Smooth muscle cell (in vitro differentiated cells): ENCODE results near the gene ADGRD2. TPM values are rescaled to one million over a fixed set of nuclear protein-coding genes. Genes with fewer than 3 reads are reported as not detected.

Experiments used
- DNase-seq: peaks from one replicate; lab custom pipeline; 2025; ENCODE audit not compliant: unreplicated experiment; lab: John Stamatoyannopoulos, UW
- H2AFZ ChIP-seq: fragments of 200-600 bp; sonication (generic); 2 replicates; pipeline ENCODE4 v1.6.0; 2016; ENCODE audit warnings: antibody characterized with exemption, low read depth, mild to moderate bottlenecking
- H3F3A ChIP-seq: fragments of 200-600 bp; sonication (generic); 2 replicates; pipeline ENCODE4 v1.6.0; 2017; ENCODE audit warnings: antibody characterized with exemption, low read depth
- H3K27ac ChIP-seq: fragments of 200-600 bp; sonication (generic); 2 replicates; pipeline ENCODE4 v1.5.1; 2016; ENCODE audit warnings: low read depth, mild to moderate bottlenecking
- H3K27me3 ChIP-seq: fragments of 200-600 bp; sonication (generic); 2 replicates; pipeline ENCODE4 v1.6.1; 2016; ENCODE audit warnings: low read depth, mild to moderate bottlenecking
- H3K36me3 ChIP-seq: fragments of 200-600 bp; sonication (generic); 2 replicates; pipeline ENCODE4 v1.5.1; 2016; ENCODE audit warnings: low read depth
- H3K4me1 ChIP-seq: fragments of 200-600 bp; sonication (generic); 2 replicates; pipeline ENCODE4 v1.5.1; 2016; ENCODE audit warnings: low read depth
- H3K4me2 ChIP-seq: fragments of 200-600 bp; sonication (generic); 2 replicates; pipeline ENCODE4 v1.6.0; 2016; ENCODE audit warnings: mild to moderate bottlenecking
- H3K4me3 ChIP-seq: fragments of 200-600 bp; sonication (generic); 2 replicates; pipeline ENCODE4 v1.5.1; 2016; ENCODE audit warnings: mild to moderate bottlenecking
- H3K79me2 ChIP-seq: fragments of 200-600 bp; sonication (generic); 2 replicates; pipeline ENCODE4 v1.6.0; 2016; ENCODE audit warnings: low read depth, mild to moderate bottlenecking
- H3K9ac ChIP-seq: fragments of 200-600 bp; sonication (generic); 2 replicates; pipeline ENCODE4 v1.6.0; 2016; ENCODE audit warnings: low read depth
- H3K9me3 ChIP-seq: fragments of 200-600 bp; sonication (generic); replicated peaks from 2 replicates; pipeline ENCODE4 v1.5.1; 2016; ENCODE audit warnings: low read depth
- H4K20me1 ChIP-seq: fragments of 200-600 bp; sonication (generic); 2 replicates; pipeline ENCODE4 v1.6.0; 2016; ENCODE audit warnings: low read depth
- CTCF ChIP-seq: fragments of 200-600 bp; sonication (generic); IDR thresholded peaks from 2 replicates; pipeline ENCODE4 v1.5.1; 2017; ENCODE audit warnings: borderline replicate concordance, mild to moderate bottlenecking, antibody characterized with exemption; ENCODE audit not compliant: insufficient read depth, poor library complexity, severe bottlenecking
- WGBS: methylation state at CpG from one replicate; pipeline ENCODE4 v1.1.7; 2016; ENCODE audit warnings: low lambda C conversion rate; 5-methylcytosine and 5-hydroxymethylcytosine counted together
- polyA plus RNA-seq: library from polyadenylated mRNA; unstranded; fragments of >200 nt; fragmentation: Nextera tagmentation; extraction: Ambion mirVana; gene quantifications from 2 replicates; pipeline ENCODE4 v1.2.1, GENCODE V29; 2016
- total RNA-seq: library from RNA; depleted of rRNA; stranded (reverse); fragments of >200 nt; gene quantifications from 2 replicates; pipeline ENCODE4 v1.2.3, GENCODE V29; 2014

The ADGRD2 gene
- total and polyA plus RNA-seq, 2 experiments from 2014 or later, result not detected

- TF ChIP-seq CTCF, result no peak
- H4K20me1 ChIP-seq, result no peaks in the 10 kb centered on the region
- WGBS, result 95% methylated on average over 3 of the region's 3 CpGs
These were observed 7.4 kb upstream of the ADGRD2 start for GRCh38 chr9:124442826-124443225.

DNA sequence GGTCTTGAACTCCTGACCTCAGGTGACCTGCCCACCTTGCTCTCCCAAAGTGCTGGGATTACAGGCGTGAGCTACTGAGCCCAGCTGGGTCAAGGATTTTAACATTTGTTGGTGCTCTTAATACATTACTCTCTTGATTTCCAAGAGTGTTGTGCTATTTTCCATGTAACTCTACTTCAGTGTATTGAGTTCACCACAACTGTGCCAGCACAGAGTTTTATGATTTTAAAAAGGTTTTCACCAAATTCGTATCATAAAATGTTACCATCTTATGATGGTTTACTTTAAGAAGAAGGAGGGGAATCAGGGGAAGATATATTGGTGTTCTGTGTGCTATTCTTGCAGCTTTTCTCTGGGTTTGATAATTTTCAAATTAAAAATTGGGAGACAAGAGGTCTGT is 6.6 kb upstream of the ADGRD2 start:
- 83% methylated on average over 2 of the region's 2 CpGs for WGBS
- H4K20me1 ChIP-seq, result no peaks in the 10 kb centered on the region
- H3K9me3 ChIP-seq, result no peaks in the 10 kb centered on the region
- H3K4me3 ChIP-seq, result no peak overlapping the region
- H3F3A ChIP-seq, result no peaks in the 10 kb centered on the region
- no peaks in the 10 kb centered on the region for H3K36me3 ChIP-seq
- TF ChIP-seq CTCF, result no peak
- DNase-seq, result no peak
- H3K4me2 ChIP-seq, result no peak overlapping the region
- no peak overlapping the region for H2AFZ ChIP-seq
- H3K4me1 ChIP-seq, result no peaks in the 10 kb centered on the region
- no peaks in the 10 kb centered on the region for H3K27me3 ChIP-seq
- H3K79me2 ChIP-seq, result no peaks in the 10 kb centered on the region
- H3K27ac ChIP-seq, result no peak overlapping the region
- no peak overlapping the region for H3K9ac ChIP-seq

More at GRCh38 chr9:124442826-124443225, 7.4 kb upstream of the ADGRD2 start:
- no peaks in the 10 kb centered on the region for H3K36me3 ChIP-seq
- no peaks in the 10 kb centered on the region for H3K79me2 ChIP-seq
- no peak overlapping the region for H3K27ac ChIP-seq
- no peaks in the 10 kb centered on the region for H3K4me1 ChIP-seq
- no peak overlapping the region for H3K9ac ChIP-seq
- H3K4me2 ChIP-seq, result no peak overlapping the region
- H3F3A ChIP-seq, result no peaks in the 10 kb centered on the region
- no peak overlapping the region for H3K4me3 ChIP-seq
- H3K27me3 ChIP-seq, result no peaks in the 10 kb centered on the region
- no peaks in the 10 kb centered on the region for H3K9me3 ChIP-seq
- no peak for DNase-seq
- no peak overlapping the region for H2AFZ ChIP-seq

GRCh38 chr9:124444166-124444565 is 6.1 kb upstream of the ADGRD2 start:
- Histone ChIP-seq H3K27me3 (no peaks in the 10 kb centered on the region), H3K36me3 (no peaks in the 10 kb centered on the region), H3K4me1 (no peaks in the 10 kb centered on the region), H3K27ac (no peak overlapping the region), H2AFZ (no peak overlapping the region), H3K9ac (no peak overlapping the region), H3K4me3 (no peak overlapping the region), H3K9me3 (no peaks in the 10 kb centered on the region), H4K20me1 (no peaks in the 10 kb centered on the region), H3K79me2 (no peaks in the 10 kb centered on the region), H3K4me2 (no peak overlapping the region), H3F3A (no peaks in the 10 kb centered on the region)
- WGBS, result 87% methylated on average over 3 of the region's 3 CpGs
- no peak for DNase-seq
- TF ChIP-seq CTCF, result no peak

- Histone ChIP-seq H4K20me1 (no peaks in the 10 kb centered on the region), H2AFZ (no peak overlapping the region), H3F3A (no peaks in the 10 kb centered on the region), H3K79me2 (no peaks in the 10 kb centered on the region), H3K27me3 (peaks cover 20% of the 10 kb centered on the region), H3K4me1 (peaks cover 8% of the 10 kb centered on the region), H3K36me3 (no peaks in the 10 kb centered on the region), H3K27ac (no peak overlapping the region), H3K4me2 (no peak overlapping the region), H3K4me3 (no peak overlapping the region), H3K9ac (no peak overlapping the region), H3K9me3 (no peaks in the 10 kb centered on the region)
- WGBS, result 72% methylated on average over 4 of the region's 4 CpGs
- TF ChIP-seq CTCF, result no peak
- DNase-seq, result no peak
These were observed 3.0 kb upstream of the ADGRD2 start for GRCh38 chr9:124447297-124447661.
